Measurements from ENCODE around the gene RAB33A. TPM values are rescaled to one million over a fixed set of nuclear protein-coding genes. Genes with fewer than 3 reads are reported as not detected.

RAB33A gene
- 10 to 100 TPM; 10.5 to 20.9 (median 15.1) TPM for polyA plus RNA-seq

DNA sequence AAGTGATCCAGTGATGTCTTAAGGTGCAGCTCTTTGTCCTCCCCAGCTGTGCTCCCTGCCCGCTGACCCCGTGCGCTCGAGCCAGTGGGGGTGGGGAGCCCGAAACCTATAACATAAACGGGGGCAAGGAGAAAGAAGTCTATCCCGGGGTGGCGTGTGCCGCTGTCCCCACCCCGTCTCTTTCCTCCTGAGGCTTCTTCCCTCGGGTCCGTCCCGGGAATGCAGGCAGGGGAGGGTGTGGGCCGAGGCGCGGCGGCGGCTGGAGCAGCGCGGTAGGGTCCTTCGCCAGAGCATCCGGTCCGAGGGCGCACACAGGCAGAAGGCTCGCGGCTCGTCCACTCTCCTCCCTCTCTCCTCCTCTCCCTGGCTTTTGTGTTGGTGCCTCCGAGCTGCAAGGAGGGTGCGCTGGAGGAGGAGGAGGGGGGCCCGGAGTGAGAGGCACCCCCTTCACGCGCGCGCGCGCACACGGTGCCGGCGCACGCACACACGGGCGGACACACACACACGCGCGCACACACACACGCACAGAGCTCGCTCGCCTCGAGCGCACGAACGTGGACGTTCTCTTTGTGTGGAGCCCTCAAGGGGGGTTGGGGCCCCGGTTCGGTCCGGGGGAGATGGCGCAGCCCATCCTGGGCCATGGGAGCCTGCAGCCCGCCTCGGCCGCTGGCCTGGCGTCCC, at the start of gene RAB33A:
RAB33A (plus strand) TSS at position 517 of the 681 bp plus-strand sequence; CDS start at position 618, 101 bp downstream.
- Mint-ChIP-seq H3K27ac (peak within 1 kb of the TSS; percentile 87 to 96 (median 94)), H3K36me3 (no peaks in the 10 kb centered on the region), H3K4me1 (peaks cover 43 to 53% of the 10 kb centered on the region in 2 donors), H3K4me3 (peak within 1 kb of the TSS; percentile 89 to 94 (median 91)), H3K27me3 (ENCODE audit: low read depth in 3 of 3) (peaks cover 1 to 5% (median 3%) of the 10 kb centered on the region in 3 donors), H3K9me3 (no peaks in the 10 kb centered on the region)
- DNase-seq: peak; percentile 41 to 53 (median 49)

GRCh38 chrX:130124577-130124976, 47.2 kb upstream of the RAB33A start:
- no peak for DNase-seq
- Mint-ChIP-seq H3K36me3 (peaks cover 0 to 10% (median 9%) of the 10 kb centered on the region in 3 donors), H3K4me3 (no peak overlapping the region), H3K4me1 (peaks cover 8 to 10% of the 10 kb centered on the region in 2 donors), H3K27ac (no peak overlapping the region), H3K9me3 (no peaks in the 10 kb centered on the region), H3K27me3 (ENCODE audit: low read depth in 3 of 3) (peaks cover 0 to 8% (median 1%) of the 10 kb centered on the region in 3 donors)

DNA sequence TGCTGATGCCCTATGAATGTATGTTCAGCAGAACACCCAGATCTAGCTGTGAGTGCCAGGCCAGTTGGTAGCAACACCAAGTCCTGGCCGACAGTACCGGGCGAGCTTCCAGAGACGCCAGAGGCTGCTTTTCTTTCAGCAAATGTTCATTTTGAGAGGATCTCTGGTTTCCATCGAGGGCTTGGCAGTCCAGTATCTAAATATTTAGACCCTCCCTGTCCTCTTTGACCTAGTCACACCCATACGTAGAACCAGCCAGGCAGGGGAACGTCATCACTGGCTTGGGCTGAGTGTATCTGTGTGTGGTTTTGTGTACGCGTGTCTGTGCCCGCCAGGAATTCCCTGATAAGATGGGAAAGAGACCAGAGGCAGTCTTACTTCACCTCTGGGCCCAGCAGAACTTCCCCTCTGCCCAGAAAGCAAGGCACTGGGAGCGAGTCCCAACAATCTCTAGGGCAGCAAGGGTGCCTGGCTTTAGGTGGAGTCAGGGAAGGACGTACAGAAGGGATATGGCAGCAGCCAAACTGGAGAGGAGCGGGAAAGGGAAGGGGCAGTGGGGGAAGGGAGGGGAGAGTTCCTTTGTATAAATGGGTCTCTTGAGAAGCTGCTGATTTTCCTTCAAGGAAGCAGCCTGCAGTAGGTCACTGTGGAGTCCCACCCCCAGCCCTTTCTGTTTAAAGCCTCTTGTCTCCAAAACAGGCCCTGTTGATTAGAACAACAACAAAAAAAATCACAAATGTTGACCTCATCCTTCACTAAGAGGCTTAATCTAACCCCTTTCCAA, 46.5 kb upstream of the RAB33A start:
- H3K27ac Mint-ChIP-seq: no peak overlapping the region
- no peak for DNase-seq
- H3K9me3 Mint-ChIP-seq: no peaks in the 10 kb centered on the region

DNA sequence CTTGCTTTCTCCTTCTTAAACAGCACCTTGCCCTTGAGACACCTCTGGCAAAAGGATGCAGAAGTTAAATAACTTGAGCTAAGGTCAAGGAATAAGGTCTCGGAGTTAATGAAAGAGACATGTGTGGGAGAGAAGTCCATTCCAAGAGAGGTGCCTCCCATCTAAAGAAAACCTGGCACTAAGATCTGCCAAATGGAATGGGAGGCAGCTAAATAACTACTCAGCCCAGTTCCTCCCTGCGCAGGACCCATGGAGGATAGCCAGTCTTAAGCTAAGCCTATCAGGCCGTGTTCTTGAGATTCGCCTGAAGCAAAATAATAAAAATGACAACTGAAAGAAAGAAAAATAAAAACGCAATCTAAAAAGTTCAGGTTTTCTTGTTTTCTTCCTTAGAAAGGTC, 40.8 kb upstream of the RAB33A start:
- peaks cover 0 to 19% (median 12%) of the 10 kb centered on the region in 3 donors for H3K36me3 Mint-ChIP-seq
- no peak overlapping the region for H3K27ac Mint-ChIP-seq
- no peak overlapping the region for H3K4me3 Mint-ChIP-seq
- H3K9me3 Mint-ChIP-seq: no peaks in the 10 kb centered on the region
- no peaks in the 10 kb centered on the region for H3K4me1 Mint-ChIP-seq
- no peak for DNase-seq
- peaks cover 0 to 2% (median 0%) of the 10 kb centered on the region in 3 donors for H3K27me3 Mint-ChIP-seq (ENCODE audit: low read depth in 3 of 3)

More for the DNA sequence above, 46.5 kb upstream of the RAB33A start:
- Mint-ChIP-seq H3K36me3 (peaks cover 0 to 10% (median 9%) of the 10 kb centered on the region in 3 donors), H3K4me3 (no peak overlapping the region), H3K27me3 (ENCODE audit: low read depth in 3 of 3) (peaks cover 0 to 8% (median 0%) of the 10 kb centered on the region in 3 donors), H3K4me1 (peaks cover 1 to 3% of the 10 kb centered on the region in 2 donors)

DNA sequence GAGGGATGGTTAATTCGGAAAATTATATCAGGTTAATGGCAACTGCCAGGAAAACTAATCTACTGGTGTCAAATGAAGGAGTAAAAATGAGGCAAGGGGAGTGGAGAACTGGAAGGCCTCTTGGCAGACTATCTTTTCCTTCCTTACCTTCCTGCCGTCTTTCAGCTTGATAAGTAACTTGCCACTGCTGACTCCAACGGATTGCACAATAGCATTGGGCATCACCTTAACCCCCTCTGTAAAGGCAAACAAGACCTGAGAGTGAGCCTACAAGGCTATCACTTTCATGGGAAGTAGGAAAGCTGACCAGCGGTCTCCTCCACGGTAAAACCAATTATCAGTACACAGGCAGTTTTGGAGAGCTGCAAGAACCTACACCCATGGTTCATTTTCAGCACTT, 35.3 kb upstream of the RAB33A start:
- H3K27me3 Mint-ChIP-seq (ENCODE audit: low read depth in 3 of 3): peaks cover 0 to 2% (median 0%) of the 10 kb centered on the region in 3 donors
- H3K4me1 Mint-ChIP-seq: no peaks in the 10 kb centered on the region
- H3K27ac Mint-ChIP-seq: peak overlapping the region in 1 of 6 donors; percentile 37
- peaks cover 0 to 31% (median 11%) of the 10 kb centered on the region in 3 donors for H3K36me3 Mint-ChIP-seq
- DNase-seq: no peak
- H3K4me3 Mint-ChIP-seq: no peak overlapping the region
- no peaks in the 10 kb centered on the region for H3K9me3 Mint-ChIP-seq

GRCh38 chrX:130136961-130137360, 34.8 kb upstream of the RAB33A start:
- Mint-ChIP-seq H3K36me3 (peaks cover 0 to 31% (median 11%) of the 10 kb centered on the region in 3 donors), H3K27ac (no peak overlapping the region), H3K4me1 (no peaks in the 10 kb centered on the region)

GRCh38 chrX:130139474-130140201, 32.1 kb upstream of the RAB33A start:
- H3K4me1 Mint-ChIP-seq: no peaks in the 10 kb centered on the region
- H3K9me3 Mint-ChIP-seq: no peaks in the 10 kb centered on the region
- peaks cover 0 to 5% (median 0%) of the 10 kb centered on the region in 3 donors for H3K27me3 Mint-ChIP-seq (ENCODE audit: low read depth in 3 of 3)
- peaks cover 12 to 30% (median 18%) of the 10 kb centered on the region in 3 donors for H3K36me3 Mint-ChIP-seq
- DNase-seq: no peak
- H3K4me3 Mint-ChIP-seq: no peak overlapping the region
- no peak overlapping the region for H3K27ac Mint-ChIP-seq

More at GRCh38 chrX:130136961-130137360, 34.8 kb upstream of the RAB33A start:
- Mint-ChIP-seq H3K9me3 (no peaks in the 10 kb centered on the region), H3K27me3 (ENCODE audit: low read depth in 3 of 3) (peaks cover 0 to 2% (median 0%) of the 10 kb centered on the region in 3 donors), H3K4me3 (no peak overlapping the region)
- no peak for DNase-seq

DNA sequence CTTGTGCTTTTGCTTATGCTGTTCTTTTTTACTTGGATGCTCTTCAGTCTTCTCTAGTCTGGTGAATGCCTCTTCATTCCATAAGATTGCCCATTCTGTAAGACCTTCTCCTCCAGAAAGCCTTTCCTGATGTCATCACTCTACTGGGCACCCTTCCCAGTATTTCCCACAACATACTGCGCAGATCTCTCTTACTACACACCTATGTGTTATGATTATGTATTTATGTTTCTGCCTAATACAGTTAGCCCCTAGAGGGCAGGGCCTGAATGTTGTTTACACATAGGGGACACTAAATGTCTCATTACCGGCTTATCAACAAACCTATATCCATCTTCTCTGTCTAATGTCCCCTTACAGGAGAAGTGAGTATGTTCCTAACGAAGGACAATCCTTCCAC, 27.3 kb upstream of the RAB33A start:
- Mint-ChIP-seq H3K9me3 (no peaks in the 10 kb centered on the region), H3K36me3 (peaks cover 16 to 20% (median 16%) of the 10 kb centered on the region in 3 donors), H3K4me3 (no peak overlapping the region)

DNA sequence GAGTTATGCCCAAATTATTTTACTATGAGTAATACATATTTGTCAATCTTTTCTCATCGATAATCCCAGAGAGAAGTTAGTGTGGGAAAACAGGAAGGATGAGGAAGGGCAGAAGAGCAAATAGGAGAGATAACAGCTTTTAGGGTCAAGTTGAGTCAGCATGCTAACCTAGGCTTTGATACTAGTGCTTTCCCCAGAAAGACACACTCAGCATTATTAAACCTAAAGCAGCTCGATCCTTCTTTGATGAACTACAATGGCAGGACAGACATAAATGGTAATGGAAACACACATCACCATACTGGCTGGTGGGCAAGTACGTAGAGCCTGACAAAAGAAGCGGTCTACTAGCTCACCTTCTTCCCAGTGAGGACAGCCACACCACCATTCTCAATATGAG, 26.6 kb upstream of the RAB33A start:
- H3K4me3 Mint-ChIP-seq: no peak overlapping the region
- no peak overlapping the region for H3K27ac Mint-ChIP-seq
- H3K4me1 Mint-ChIP-seq: no peaks in the 10 kb centered on the region
- no peaks in the 10 kb centered on the region for H3K9me3 Mint-ChIP-seq
- peaks cover 13 to 20% (median 16%) of the 10 kb centered on the region in 3 donors for H3K36me3 Mint-ChIP-seq
- H3K27me3 Mint-ChIP-seq (ENCODE audit: low read depth in 3 of 3): peaks cover 0 to 5% (median 1%) of the 10 kb centered on the region in 3 donors
- no peak for DNase-seq

More for the DNA sequence above, 27.3 kb upstream of the RAB33A start:
- Mint-ChIP-seq H3K27ac (no peak overlapping the region), H3K27me3 (ENCODE audit: low read depth in 3 of 3) (peaks cover 0 to 5% (median 1%) of the 10 kb centered on the region in 3 donors), H3K4me1 (no peaks in the 10 kb centered on the region)
- DNase-seq: no peak

- H3K36me3 Mint-ChIP-seq: peaks cover 12 to 20% (median 16%) of the 10 kb centered on the region in 3 donors
Observed at GRCh38 chrX:130147631-130148030, 24.1 kb upstream of the RAB33A start.

GRCh38 chrX:130155564-130155963, 16.2 kb upstream of the RAB33A start:
- no peak for DNase-seq
- H3K27ac Mint-ChIP-seq: peak overlapping the region in 1 of 6 donors; percentile 56
- peaks cover 0 to 4% (median 0%) of the 10 kb centered on the region in 3 donors for H3K27me3 Mint-ChIP-seq (ENCODE audit: low read depth in 3 of 3)
- H3K36me3 Mint-ChIP-seq: no peaks in the 10 kb centered on the region
- H3K9me3 Mint-ChIP-seq: no peaks in the 10 kb centered on the region
- H3K4me3 Mint-ChIP-seq: no peak overlapping the region
- no peaks in the 10 kb centered on the region for H3K4me1 Mint-ChIP-seq

More at GRCh38 chrX:130147631-130148030, 24.1 kb upstream of the RAB33A start:
- Mint-ChIP-seq H3K4me3 (no peak overlapping the region), H3K9me3 (no peaks in the 10 kb centered on the region), H3K27ac (no peak overlapping the region), H3K4me1 (no peaks in the 10 kb centered on the region), H3K27me3 (ENCODE audit: low read depth in 3 of 3) (peaks cover 0 to 5% (median 1%) of the 10 kb centered on the region in 3 donors)
- DNase-seq: no peak

DNA sequence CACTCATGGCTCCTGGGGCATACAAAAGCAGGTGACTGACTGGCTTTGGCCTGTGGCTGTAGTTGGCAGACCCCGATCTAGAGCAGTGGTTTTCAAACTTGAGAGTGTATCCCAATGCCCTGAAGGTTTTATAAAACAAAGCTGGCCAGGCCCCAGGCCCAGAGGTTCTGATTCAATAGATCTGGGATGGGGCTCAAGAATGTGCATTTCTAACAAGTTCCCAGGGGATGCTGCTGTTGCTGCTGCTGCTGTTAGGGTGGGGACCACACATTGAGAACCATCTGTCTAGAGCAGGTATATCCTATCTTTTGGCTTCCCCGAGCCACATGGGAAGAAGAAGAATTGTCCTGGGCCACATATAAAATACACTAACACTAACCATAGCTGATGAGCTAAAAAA, 13.5 kb upstream of the RAB33A start:
- H3K27ac Mint-ChIP-seq: no peak overlapping the region
- DNase-seq: no peak
- no peak overlapping the region for H3K4me3 Mint-ChIP-seq
- H3K9me3 Mint-ChIP-seq: no peaks in the 10 kb centered on the region
- H3K36me3 Mint-ChIP-seq: no peaks in the 10 kb centered on the region
- peaks cover 0 to 5% (median 0%) of the 10 kb centered on the region in 3 donors for H3K27me3 Mint-ChIP-seq (ENCODE audit: low read depth in 3 of 3)
- peaks cover 4 to 12% of the 10 kb centered on the region in 2 donors for H3K4me1 Mint-ChIP-seq

- DNase-seq: no peak
- Mint-ChIP-seq H3K4me3 (no peak overlapping the region), H3K27me3 (ENCODE audit: low read depth in 3 of 3) (peaks cover 0 to 2% (median 0%) of the 10 kb centered on the region in 3 donors), H3K4me1 (peaks cover 7 to 18% of the 10 kb centered on the region in 2 donors), H3K36me3 (no peaks in the 10 kb centered on the region), H3K9me3 (no peaks in the 10 kb centered on the region), H3K27ac (no peak overlapping the region)
Observed at GRCh38 chrX:130159776-130160175, 12.0 kb upstream of the RAB33A start.
